ENCODE results near the gene LRP3. TPM values are rescaled to one million over a fixed set of nuclear protein-coding genes. Genes with fewer than 3 reads are reported as not detected.
"Not testable (repeated sequence)": the region's sequence is repeated elsewhere in the genome, so short reads cannot be mapped to it uniquely, and the experiment has no call there.

The LRP3 gene, protein sequence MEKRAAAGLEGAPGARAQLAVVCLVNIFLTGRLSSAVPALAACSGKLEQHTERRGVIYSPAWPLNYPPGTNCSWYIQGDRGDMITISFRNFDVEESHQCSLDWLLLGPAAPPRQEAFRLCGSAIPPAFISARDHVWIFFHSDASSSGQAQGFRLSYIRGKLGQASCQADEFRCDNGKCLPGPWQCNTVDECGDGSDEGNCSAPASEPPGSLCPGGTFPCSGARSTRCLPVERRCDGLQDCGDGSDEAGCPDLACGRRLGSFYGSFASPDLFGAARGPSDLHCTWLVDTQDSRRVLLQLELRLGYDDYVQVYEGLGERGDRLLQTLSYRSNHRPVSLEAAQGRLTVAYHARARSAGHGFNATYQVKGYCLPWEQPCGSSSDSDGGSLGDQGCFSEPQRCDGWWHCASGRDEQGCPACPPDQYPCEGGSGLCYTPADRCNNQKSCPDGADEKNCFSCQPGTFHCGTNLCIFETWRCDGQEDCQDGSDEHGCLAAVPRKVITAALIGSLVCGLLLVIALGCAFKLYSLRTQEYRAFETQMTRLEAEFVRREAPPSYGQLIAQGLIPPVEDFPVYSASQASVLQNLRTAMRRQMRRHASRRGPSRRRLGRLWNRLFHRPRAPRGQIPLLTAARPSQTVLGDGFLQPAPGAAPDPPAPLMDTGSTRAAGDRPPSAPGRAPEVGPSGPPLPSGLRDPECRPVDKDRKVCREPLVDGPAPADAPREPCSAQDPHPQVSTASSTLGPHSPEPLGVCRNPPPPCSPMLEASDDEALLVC
- total RNA-seq (2014; rRNA removed; shearing (Covaris generic)), result 9.9 and 10.4 TPM in 2 replicates
- polyA plus RNA-seq (2014; cell fraction: nucleus; rRNA removed), result 48.0 and 66.6 TPM in 2 replicates

GRCh38 chr19:33193865-33194362 lies at the start of gene LRP3:
LRP3 (plus strand) TSS chr19:33194330; CDS start chr19:33194786, 456 bp downstream.
- DNase-seq (ENCODE audit: extremely low read depth, low read depth), result no peak

DNA sequence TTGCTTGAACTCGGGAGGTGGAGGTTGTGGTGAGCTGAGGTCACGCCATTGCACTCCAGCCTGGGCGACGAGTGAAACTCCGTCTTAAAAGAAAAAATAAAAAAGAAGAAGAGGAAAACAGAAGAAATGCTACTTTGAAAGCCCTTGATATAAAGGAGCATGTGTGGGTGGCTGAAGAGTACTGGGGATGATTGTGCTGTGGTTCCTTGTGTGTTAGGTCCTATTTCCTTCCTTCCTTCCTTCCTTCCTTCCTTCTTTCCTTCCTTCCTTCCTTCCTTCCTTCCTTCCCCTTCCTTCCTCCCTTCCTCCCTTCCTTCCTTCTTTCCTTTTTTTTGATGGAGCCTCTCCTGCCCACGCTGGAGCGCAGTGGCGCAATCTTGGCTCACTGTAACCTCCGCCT lies 47.9 kb upstream of the LRP3 start:
- no peak for DNase-seq (ENCODE audit: extremely low read depth, low read depth)

DNA sequence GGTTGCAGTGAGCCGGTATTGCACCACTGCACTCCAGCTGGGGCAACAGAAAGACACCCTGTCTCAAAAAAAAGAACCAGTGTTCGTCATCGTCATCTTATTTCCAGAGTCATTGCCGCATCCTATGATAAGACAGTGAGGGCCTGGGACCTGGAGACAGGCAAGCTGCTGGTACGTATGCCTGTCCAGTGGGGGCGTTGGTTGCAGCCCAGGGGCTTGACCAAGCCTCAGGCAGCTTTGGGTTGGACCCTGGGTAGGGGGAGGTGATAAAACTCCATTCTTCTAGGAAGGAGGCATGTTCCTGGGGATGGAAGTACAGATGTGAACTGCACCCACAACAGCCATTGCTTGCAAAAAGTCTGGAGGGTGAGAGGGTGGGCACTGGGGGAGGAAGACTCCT lies 46.6 kb upstream of the LRP3 start:
- no peak for DNase-seq (ENCODE audit: extremely low read depth, low read depth)

GRCh38 chr19:33150852-33151518 lies 43.1 kb upstream of the LRP3 start:
- DNase-seq (ENCODE audit: extremely low read depth, low read depth), result no peak

- DNase-seq (ENCODE audit: extremely low read depth, low read depth), result no peak
Measured at GRCh38 chr19:33152176-33152575, 42.0 kb upstream of the LRP3 start.

DNA sequence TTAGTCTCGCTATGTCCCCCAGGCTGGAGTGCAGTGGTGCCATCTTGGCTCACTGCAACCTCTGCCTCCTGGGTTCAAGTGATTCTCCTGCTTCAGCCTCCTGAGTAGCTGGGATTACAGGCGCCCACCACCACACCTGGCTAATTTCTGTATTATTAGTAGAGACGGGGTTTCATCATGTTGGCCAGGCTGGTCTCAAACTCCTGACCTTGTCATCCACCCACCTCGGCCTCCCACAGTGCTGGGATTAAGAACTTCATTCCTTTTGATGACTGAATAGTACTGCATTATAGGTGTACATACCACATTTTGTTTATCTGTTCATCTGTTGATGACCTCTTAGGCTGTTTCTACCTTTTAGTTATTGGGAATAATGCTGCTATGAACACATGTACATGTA lies 41.5 kb upstream of the LRP3 start:
- not testable (repeated sequence) for DNase-seq (ENCODE audit: extremely low read depth, low read depth)

DNA sequence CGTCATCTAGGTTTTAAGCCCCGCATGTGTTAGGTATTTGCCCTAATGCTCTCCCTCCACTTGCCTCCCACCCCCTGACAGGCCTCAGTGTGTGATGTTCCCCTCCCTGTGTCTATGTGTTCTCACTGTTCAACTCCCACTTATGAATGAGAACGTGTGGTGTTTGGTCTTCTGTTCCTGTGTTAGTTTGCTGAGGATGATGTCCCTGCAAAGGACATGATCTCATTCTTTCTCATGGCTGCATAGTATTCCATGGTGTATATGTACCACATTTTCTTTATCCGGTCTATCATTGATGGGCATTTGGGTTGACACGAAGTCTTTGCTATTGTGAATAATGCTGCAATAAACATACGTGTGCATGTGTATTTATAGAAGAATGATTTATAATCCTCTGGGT lies 39.8 kb upstream of the LRP3 start:
- not testable (repeated sequence) for DNase-seq (ENCODE audit: extremely low read depth, low read depth)

DNA sequence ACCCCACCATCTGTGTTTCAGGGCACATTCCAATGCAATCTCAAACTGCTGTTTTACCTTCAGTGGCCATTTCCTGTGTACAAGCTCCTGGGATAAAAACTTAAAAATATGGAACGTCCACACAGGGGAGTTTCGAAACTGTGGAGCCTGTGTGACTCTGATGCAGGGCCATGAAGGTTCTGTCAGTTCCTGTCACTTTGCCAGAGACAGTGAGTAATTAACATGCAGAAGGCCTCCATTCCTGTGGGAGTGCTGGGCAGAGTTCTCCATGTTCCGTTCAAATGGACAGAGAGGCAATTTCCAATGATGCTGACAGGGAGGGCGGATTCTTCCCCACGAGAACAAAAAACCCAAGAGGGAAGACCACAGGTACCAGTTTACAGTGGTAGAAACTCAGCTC lies 37.8 kb upstream of the LRP3 start:
- no peak for DNase-seq (ENCODE audit: extremely low read depth, low read depth)

DNA sequence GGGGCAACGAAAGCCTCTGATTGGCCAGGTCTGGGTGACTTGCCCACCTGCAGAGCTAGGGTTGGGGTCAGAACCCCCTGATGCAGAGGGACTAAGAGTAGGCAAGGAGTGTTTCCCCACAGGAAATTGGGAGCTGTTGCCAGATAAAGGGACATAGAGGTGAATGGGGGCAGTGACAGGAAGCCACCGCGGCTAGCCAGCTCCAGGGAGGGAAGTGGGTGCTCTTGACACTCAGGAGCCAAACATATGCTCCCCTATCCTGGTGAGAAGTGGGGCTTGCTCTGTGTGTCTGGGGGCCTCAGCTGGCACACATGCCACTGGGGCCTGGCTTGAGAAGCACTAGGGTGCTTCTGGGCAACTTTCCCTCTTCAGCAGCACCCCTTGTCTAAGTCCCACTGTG lies 36.2 kb upstream of the LRP3 start:
- DNase-seq (ENCODE audit: extremely low read depth, low read depth), result no peak

DNA sequence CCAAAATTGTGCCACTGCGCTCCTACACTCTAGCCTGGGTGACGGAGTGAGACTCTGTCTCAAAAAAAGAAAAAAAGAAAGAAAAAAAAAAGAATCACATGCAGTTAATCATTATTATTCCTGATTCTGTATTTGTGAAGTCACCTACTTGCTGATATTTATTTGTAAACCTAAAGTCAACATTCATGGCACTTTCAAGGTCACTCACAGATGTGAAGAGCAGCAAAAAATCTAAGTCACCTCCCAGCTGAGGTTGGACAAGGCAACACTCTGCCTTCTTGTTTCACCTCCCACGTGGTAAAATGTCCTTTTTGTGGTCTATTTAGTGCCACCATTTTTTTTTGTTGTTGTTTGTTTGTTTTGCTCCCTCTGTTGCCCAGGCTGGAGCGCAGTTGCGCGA lies 35.8 kb upstream of the LRP3 start:
- no peak for DNase-seq (ENCODE audit: extremely low read depth, low read depth)

DNA sequence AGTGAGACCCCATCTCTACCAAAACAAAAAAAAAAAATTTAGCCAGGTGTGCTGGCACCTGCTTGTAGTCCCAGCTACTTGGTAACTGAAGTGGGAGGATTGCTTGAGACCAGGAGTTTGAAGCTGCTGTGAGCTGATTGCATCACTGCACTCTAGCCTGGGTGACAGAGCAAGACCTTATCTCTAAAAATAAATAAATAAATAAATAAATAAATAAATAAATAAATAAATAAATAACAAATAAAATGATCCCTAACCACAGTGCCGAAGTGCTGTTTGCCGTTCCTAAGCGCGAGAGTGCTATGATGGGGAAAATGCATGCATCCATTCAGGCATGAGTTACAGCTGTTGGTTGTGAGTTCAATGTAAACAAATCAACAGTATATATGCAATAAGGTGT lies 35.0 kb upstream of the LRP3 start:
- DNase-seq (ENCODE audit: extremely low read depth, low read depth), result no peak

- DNase-seq (ENCODE audit: extremely low read depth, low read depth), result no peak
Measured at GRCh38 chr19:33159893-33160292, 34.2 kb upstream of the LRP3 start.

DNA sequence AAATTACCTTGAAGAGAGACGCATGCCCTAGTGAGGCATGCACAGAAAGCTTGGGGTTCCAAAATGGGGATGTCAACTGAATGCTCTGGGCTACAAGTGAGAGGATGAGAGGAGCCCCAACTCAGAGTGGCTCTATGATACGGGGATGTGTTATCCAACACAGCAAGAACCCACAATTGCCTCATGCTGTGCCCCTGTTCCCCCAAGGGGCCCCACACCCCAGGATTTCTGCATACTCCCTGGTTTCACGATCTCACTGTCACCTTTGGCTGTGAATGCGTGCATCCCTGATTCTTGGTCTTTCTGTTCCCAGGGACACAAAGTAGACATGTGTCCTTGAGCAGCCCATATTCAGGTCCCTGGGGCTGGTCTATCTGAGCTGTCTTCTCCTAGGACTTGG lies 32.9 kb upstream of the LRP3 start:
- DNase-seq (ENCODE audit: extremely low read depth, low read depth), result no peak

GRCh38 chr19:33163481-33163880 lies 30.6 kb upstream of the LRP3 start:
- DNase-seq (ENCODE audit: extremely low read depth, low read depth), result no peak

DNA sequence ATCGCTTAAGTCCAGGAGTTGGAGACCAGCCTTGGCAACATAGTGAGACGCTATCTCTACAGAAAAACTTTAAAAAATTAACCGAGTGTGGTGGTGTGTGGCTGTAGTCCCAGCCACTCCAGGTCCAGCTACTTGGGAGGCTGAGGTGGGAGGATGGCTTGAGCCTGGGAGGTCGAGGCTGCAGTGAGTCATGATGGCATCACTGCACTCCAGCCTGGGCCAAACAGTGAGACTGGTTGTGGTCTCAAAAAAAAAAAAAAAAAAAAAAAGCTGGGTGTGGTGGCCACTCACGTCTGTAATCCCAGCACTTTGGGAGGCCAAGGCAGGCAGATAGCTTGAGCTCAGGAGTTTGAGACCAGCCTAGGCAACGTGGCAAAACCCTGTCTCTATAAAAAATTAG lies 28.1 kb upstream of the LRP3 start:
- DNase-seq (ENCODE audit: extremely low read depth, low read depth), result not testable (repeated sequence)

DNA sequence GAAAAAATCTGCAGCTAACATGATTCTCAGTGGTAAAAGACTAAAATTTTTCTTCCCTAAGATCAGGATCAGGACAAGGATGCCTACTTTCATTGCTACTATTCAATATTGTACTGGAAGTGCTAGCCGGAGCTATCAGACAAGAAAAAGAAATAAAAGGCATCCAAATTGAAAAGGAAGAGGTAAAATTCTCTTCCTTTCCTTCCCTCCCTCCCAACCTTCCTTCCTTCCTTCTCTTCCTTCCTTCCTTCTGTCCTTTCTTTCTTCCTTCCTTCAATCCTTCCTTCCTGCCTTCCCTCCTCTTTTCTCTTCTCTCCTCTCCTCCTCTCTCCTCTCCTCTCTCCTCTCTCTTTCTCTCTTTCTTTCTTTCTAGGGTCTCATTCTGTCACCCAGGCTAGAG lies 26.7 kb upstream of the LRP3 start:
- DNase-seq (ENCODE audit: extremely low read depth, low read depth), result no peak

- DNase-seq (ENCODE audit: extremely low read depth, low read depth), result no peak
Measured at GRCh38 chr19:33168528-33168927, 25.6 kb upstream of the LRP3 start.

DNA sequence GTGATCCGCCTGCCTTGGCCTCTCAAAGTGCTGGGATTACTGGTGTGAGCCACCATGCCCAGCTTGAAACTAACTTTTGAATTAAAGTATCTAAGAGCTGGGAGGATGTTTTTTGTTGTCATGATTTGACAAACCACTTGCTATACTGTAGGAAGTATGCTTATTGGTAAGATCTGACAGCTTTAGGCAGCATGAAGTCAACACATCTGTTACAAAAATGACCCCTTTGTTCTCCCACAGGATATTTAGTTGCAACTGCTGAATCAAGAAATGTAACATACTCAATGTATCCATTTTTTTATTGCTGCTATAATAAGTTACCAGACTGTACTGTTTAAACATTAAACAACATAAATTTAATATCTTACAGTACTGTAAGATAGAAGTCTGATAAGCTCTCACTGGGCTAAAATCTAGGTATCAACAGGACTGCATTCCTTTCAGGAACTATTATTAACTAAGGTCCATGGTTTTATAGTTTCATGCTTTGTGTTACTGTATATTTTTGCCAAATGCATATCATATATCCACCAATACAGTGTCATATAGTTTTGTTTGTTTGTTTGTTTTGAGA lies 22.8 kb upstream of the LRP3 start:
- DNase-seq (ENCODE audit: extremely low read depth, low read depth), result no peak

DNA sequence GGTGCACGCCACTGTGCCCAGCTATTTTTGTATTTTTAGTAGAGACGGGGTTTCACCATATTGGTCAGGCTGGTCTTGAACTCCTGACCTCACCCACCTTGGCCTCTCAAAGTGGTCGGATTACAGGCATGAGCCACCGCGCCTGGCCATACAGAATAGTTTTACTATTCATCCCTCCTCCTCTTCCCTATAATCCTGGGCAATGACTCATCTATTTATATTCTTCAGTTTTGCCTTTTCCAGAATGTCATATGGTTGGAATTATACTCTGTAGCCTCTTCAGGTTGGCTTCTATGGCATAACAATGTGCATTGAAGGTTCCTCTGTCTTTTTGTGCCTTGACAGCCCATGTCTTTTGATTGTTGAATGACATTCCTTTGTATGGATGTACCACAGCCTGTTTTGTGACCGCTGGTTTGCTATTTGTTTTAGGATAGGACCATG lies 22.2 kb upstream of the LRP3 start:
- no peak for DNase-seq (ENCODE audit: extremely low read depth, low read depth)

- no peak for DNase-seq (ENCODE audit: extremely low read depth, low read depth)
Measured at GRCh38 chr19:33174186-33174585, 19.9 kb upstream of the LRP3 start.
